Spleen (tissue), 11 donors: ENCODE results near the gene RHOT2. TPM values are rescaled to one million over a fixed set of nuclear protein-coding genes. Genes with fewer than 3 reads are reported as not detected.

Experiments used
- DNase-seq: peaks from one replicate; pipeline ENCODE4 v3.0.0-alpha.2; 2020
- H3K27ac ChIP-seq, 8 donors: fragments of 200-600 bp; sonication (generic) in 7 of 8; 1 replicate in 4 of 8; 2 replicates in 4 of 8; pipeline versions ENCODE4 v1.5.0 to v1.8.0; 2016 to 2021; ENCODE audit warnings: inconsistent platforms in 4 of 8, mild to moderate bottlenecking in 4 of 8, moderate library complexity in 1 of 8
- H3K27me3 ChIP-seq, 7 donors: fragments of 200-600 bp; sonication (generic) in 6 of 7; replicated peaks in 1 of 7; 1 replicate in 4 of 7; 2 replicates in 3 of 7; pipeline versions ENCODE4 v1.5.0 to v1.8.0; 2016 to 2021; ENCODE audit warnings: inconsistent platforms in 3 of 7, mild to moderate bottlenecking in 1 of 7
- H3K36me3 ChIP-seq, 6 donors: fragments of 200-600 bp; sonication (generic) in 5 of 6; 1 replicate in 4 of 6; 2 replicates in 2 of 6; pipeline versions ENCODE4 v1.5.0 to v1.8.0; 2016 to 2021; ENCODE audit warnings: inconsistent platforms in 2 of 6
- H3K4me1 ChIP-seq, 6 donors: fragments of 200-600 bp; sonication (generic) in 5 of 6; 1 replicate in 3 of 6; 2 replicates in 3 of 6; pipeline versions ENCODE4 v1.5.0 to v1.8.0; 2016 to 2021; ENCODE audit warnings: inconsistent platforms in 3 of 6
- H3K4me3 ChIP-seq, 8 donors: fragments of 200-600 bp; sonication (generic) in 7 of 8; 1 replicate in 4 of 8; 2 replicates in 4 of 8; pipeline versions ENCODE4 v1.5.0 to v1.8.0; 2016 to 2021; ENCODE audit warnings: inconsistent platforms in 4 of 8, mild to moderate bottlenecking in 4 of 8, moderate library complexity in 2 of 8
- H3K9me3 ChIP-seq, 8 donors: fragments of 200-600 bp; sonication (generic) in 7 of 8; 1 replicate in 4 of 8; 2 replicates in 4 of 8; pipeline versions ENCODE4 v1.5.0 to v1.8.0; 2016 to 2021; ENCODE audit warnings: inconsistent platforms in 4 of 8
- POLR2A ChIP-seq, 3 donors: fragments of 450-650 bp; IDR thresholded peaks; one replicate each; pipeline ENCODE4 v1.5.1; 2017; ENCODE audit warnings: antibody characterized with exemption in 3 of 3, mild to moderate bottlenecking in 1 of 3
- POLR2AphosphoS5 ChIP-seq, 3 donors: sonication (generic); formaldehyde crosslinking; IDR thresholded peaks; one replicate each; pipeline ENCODE4 v1.5.1; 2017; ENCODE audit warnings: antibody characterized with exemption in 3 of 3
- WGBS, 5 donors: extraction: QIAGEN DNeasy Blood & Tissue Kit in 3 of 5; methylation state at CpG; one replicate each; pipeline versions ENCODE4 v1.1.5 to v1.1.7; 2013 to 2018; 5-methylcytosine and 5-hydroxymethylcytosine counted together
- intact Hi-C: fragments of 100-400 bp; cut with DNase I; formaldehyde crosslinking; loops from one replicate; pipeline ENCODE4 v1.15.0; 2023; ENCODE audit warnings: low total_unique reads
- polyA plus RNA-seq, 3 donors: library from polyadenylated mRNA; stranded (reverse); fragments of 200-250 nt; gene quantifications; one replicate each; pipeline ENCODE4 v1.2.1, GENCODE V29; 2013
- total RNA-seq, 7 donors: library from RNA; depleted of rRNA in 3 of 7; stranded (reverse); fragments of >200 nt in 3 of 7; fragmentation: NEBNext Ultra II Directional in 4 of 7; extraction: Animal tissue kit (Norgen Biotek cat#: 25700) in 4 of 7; gene quantifications; one replicate each; pipeline versions ENCODE4 v1.1.0 to v1.2.1, GENCODE V29; 2016 to 2021
- TF ChIP-seq, protein P1 (sequence below), 11 experiments: fragments of 200-600 bp in 7 of 11; fragments of 450-650 bp in 4 of 11; sonication (generic) in 4 of 11; IDR thresholded peaks in 8 of 11; conservative IDR thresholded peaks in 3 of 11; 1 replicate in 7 of 11; 2 replicates in 4 of 11; pipeline versions ENCODE4 v1.4.0 to v1.8.0; 2016 to 2021; ENCODE audit warnings: antibody characterized with exemption in 11 of 11, inconsistent platforms in 4 of 11, mild to moderate bottlenecking in 1 of 11
- donor health status: healthy with polysubstance abuse.
- donor health status: DM: no; HTN: no; CAD: no; lungs with moderate emphysema.
- donor health status: DM: no; HTN: no; CAD: no.
- donor health status: Bipolar disorder and iron deficiency.
- donor health status: healthy.
- donor health status: DM: no; HTN: no; CAD: no.
- donor health status: DM: yes; HTN: yes; CAD: no.

Gene RHOT2
- total and polyA plus RNA-seq, 10 donors = 71.3 to 309 (median 137) TPM

- intact Hi-C loops = no loop called here
- Histone ChIP-seq H3K9me3 (no peaks in the 10 kb centered on the region), H3K27ac (no peak overlapping the region), H3K4me1 (peaks cover 17 to 72% (median 54%) of the 10 kb centered on the region in 6 donors), H3K36me3 (peaks cover 0 to 34% (median 17%) of the 10 kb centered on the region in 6 donors), H3K4me3 (no peak overlapping the region), H3K27me3 (peaks cover 0 to 13% (median 0%) of the 10 kb centered on the region in 7 donors)
- peak; percentile 78 for DNase-seq
- TF ChIP-seq POLR2A (IDR thresholded peaks at IDR 0.05) (no peak), POLR2AphosphoS5 (IDR thresholded peaks at IDR 0.05) (no peak)
- TF ChIP-seq, protein P1, sequence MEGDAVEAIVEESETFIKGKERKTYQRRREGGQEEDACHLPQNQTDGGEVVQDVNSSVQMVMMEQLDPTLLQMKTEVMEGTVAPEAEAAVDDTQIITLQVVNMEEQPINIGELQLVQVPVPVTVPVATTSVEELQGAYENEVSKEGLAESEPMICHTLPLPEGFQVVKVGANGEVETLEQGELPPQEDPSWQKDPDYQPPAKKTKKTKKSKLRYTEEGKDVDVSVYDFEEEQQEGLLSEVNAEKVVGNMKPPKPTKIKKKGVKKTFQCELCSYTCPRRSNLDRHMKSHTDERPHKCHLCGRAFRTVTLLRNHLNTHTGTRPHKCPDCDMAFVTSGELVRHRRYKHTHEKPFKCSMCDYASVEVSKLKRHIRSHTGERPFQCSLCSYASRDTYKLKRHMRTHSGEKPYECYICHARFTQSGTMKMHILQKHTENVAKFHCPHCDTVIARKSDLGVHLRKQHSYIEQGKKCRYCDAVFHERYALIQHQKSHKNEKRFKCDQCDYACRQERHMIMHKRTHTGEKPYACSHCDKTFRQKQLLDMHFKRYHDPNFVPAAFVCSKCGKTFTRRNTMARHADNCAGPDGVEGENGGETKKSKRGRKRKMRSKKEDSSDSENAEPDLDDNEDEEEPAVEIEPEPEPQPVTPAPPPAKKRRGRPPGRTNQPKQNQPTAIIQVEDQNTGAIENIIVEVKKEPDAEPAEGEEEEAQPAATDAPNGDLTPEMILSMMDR (IDR thresholded peaks at IDR 0.05 in 8 of 11, conservative IDR thresholded peaks at IDR 0.05 in 3 of 11) = no peak
- WGBS, 5 donors = 88 to 94% (median 91%) methylated on average over 21 to 22 of the region's 22 CpGs
Measured at GRCh38 chr16:634051-634670, 33.8 kb upstream of the RHOT2 start.

DNA sequence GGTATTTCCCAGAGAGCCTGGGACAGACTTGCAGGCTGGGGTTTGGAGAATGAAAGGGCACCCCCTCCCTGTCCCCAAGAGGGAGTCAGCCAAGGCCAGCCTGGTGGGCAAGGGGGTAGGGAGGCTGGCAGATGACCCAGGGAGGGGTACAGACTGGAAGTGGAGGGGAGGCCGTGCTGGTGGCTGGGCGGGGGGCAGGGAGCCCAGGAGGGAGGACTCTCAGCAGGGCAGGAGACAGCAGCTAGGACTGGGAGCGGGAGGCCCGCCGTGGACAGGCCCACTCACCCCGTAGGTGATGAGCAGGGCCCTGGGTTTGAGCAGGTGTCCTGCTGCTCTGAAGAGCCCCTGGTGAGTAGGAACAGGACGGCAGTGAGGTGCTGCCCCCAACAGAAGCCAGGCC, 32.9 kb upstream of the RHOT2 start:
- peak overlapping the region in 7 of 8 donors; percentile 66 to 98 (median 84) for H3K4me3 ChIP-seq
- 77 to 93% (median 90%) methylated on average over 6 to 7 of the region's 7 CpGs for WGBS, 5 donors

GRCh38 chr16:635573-636205, 32.2 kb upstream of the RHOT2 start:
- peak overlapping the region; percentile 66 to 98 (median 85) for H3K4me3 ChIP-seq
- TF ChIP-seq POLR2AphosphoS5 (IDR thresholded peaks at IDR 0.05) (no peak), POLR2A (IDR thresholded peaks at IDR 0.05) (no peak)
- TF ChIP-seq, protein P1 (IDR thresholded peaks at IDR 0.05 in 8 of 11, conservative IDR thresholded peaks at IDR 0.05 in 3 of 11) = no peak
- H3K9me3 ChIP-seq = no peaks in the 10 kb centered on the region
- intact Hi-C loops = no loop called here
- peak; percentile 89 for DNase-seq
- H3K27ac ChIP-seq = peak overlapping the region; percentile 93 to 98 (median 95)
- WGBS, 5 donors = 0 to 21% (median 5%) methylated on average over 8 to 55 of the region's 55 CpGs
- H3K4me1 ChIP-seq = peaks cover 17 to 65% (median 44%) of the 10 kb centered on the region in 6 donors
- H3K36me3 ChIP-seq = peaks cover 0 to 30% (median 17%) of the 10 kb centered on the region in 6 donors
- peaks cover 0 to 8% (median 0%) of the 10 kb centered on the region in 7 donors for H3K27me3 ChIP-seq

More for the DNA sequence above, 32.9 kb upstream of the RHOT2 start:
- Histone ChIP-seq H3K4me1 (peaks cover 17 to 70% (median 48%) of the 10 kb centered on the region in 6 donors), H3K27ac (peak overlapping the region in 1 of 8 donors; percentile 96), H3K9me3 (no peaks in the 10 kb centered on the region), H3K27me3 (peaks cover 0 to 13% (median 0%) of the 10 kb centered on the region in 7 donors), H3K36me3 (peaks cover 0 to 30% (median 17%) of the 10 kb centered on the region in 6 donors)
- TF ChIP-seq, protein P1 (IDR thresholded peaks at IDR 0.05 in 8 of 11, conservative IDR thresholded peaks at IDR 0.05 in 3 of 11) = no peak
- TF ChIP-seq POLR2AphosphoS5 (IDR thresholded peaks at IDR 0.05) = no peak
- no peak for TF ChIP-seq POLR2A (IDR thresholded peaks at IDR 0.05)
- peak; percentile 82 for DNase-seq
- intact Hi-C loops = no loop called here
